Fibroblast of lung (primary cell): ENCODE results near the gene NECTIN4.

Experiments
- CTCF ChIP-seq, 2 donors: IDR thresholded peaks in 1 of 2; conservative IDR thresholded peaks in 1 of 2; 1 replicate in 1 of 2; 2 replicates in 1 of 2; pipeline ENCODE4 v1.5.1; 2011 to 2012; ENCODE audit warnings: low read length in 2 of 2, control low read depth in 1 of 2, inconsistent platforms in 1 of 2, low read depth in 1 of 2, mild to moderate bottlenecking in 1 of 2
- EZH2 ChIP-seq: IDR thresholded peaks from 2 replicates; pipeline ENCODE4 v1.5.1; 2012; ENCODE audit warnings: low read length, control low read depth, mild to moderate bottlenecking; ENCODE audit errors: missing control alignments

GRCh38 chr1:161127649-161128048 lies 38.3 kb upstream of the NECTIN4 start:
- TF ChIP-seq CTCF (conservative IDR thresholded peaks at IDR 0.05 in 1 of 2, IDR thresholded peaks at IDR 0.05 in 1 of 2; ENCODE audit: low read depth in 1 of 2, low read length in 2 of 2) = no peak
- no peak for TF ChIP-seq EZH2
